NCI-H2227 (cell line): ENCODE results near the gene SLC2A2.
A peak's percentile ranks its signal among the peaks of the same experiment; 100 is the strongest.
"Not testable (repeated sequence)": the region's sequence is repeated elsewhere in the genome, so short reads cannot be mapped to it uniquely, and the experiment has no call there.

Source experiments
- DNase-seq: peaks from one replicate; lab custom pipeline; 2025; ENCODE audit not compliant: unreplicated experiment; lab: John Stamatoyannopoulos, UW

SLC2A2 gene

DNA sequence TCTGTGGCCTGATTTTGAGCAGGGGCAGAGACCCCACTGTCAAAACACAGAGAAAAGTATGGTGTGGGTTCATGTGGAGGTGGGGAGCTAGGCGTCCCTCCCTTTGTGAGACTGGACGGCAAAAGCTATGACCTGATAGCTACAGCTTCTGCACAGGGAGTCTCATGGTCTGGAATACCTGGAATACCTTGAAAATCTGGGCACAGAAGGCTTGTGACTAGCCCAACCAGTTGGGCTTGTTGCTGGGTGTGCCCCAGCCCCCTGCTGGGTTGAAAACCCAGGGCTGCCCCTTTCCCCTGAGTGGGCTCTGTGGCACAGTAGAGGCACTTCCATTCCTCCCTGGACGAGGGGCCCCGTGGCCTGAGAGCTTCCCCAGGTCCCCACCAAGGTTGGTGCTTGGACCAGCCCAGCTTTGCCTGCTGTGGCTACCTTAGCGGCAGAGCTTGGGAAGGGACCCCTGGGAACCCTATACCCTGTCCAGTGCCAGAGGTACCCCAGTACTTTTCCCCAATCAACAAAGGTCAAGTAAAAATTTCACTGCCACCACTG lies 37.3 kb downstream of the SLC2A2 start:
- DNase-seq, result no peak

DNA sequence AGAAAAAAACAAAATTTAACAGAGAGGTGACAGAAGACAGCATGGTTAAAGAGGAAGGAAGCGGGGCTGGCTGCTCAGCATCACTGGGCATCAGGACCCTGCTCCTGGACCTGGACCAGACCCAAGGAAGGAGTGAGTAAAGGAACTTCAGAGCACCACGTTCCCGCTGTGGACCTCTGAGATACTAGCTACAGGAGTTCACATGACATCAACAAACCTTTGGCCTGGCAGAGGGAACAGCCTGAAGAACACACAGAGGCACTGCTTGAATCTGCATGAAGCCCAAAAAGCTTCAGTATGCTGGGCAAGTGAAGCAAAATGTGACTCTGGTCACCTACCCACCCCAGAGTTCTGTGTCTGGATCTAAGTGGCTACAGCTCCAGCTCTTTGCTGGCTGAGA lies 38.1 kb downstream of the SLC2A2 start:
- no peak for DNase-seq

GRCh38 chr3:170985304-170985703 lies 41.2 kb downstream of the SLC2A2 start:
- no peak for DNase-seq

- DNase-seq, result no peak
Observed at GRCh38 chr3:170982733-170983132, 43.8 kb downstream of the SLC2A2 start.

GRCh38 chr3:170980399-170980798 lies 46.1 kb downstream of the SLC2A2 start:
- DNase-seq, result no peak

- no peak for DNase-seq
Observed at GRCh38 chr3:170977949-170978745, 48.4 kb downstream of the SLC2A2 start.

DNA sequence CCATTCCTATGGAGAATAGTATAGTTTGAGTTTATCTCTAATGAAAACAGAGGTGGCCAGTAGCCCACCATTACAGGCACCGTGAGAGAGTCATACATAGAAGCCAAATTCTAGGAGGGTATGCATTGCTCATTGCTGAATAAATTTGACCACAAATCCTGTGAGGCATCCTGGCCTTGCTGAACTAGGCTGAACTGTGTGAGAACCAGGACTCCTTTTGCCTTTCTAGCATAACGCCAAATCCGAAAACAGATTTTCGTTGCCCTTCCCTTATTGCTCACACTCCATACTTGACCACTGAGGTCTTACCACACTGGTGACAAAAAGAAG lies 50.4 kb downstream of the SLC2A2 start:
- DNase-seq, result no peak

DNA sequence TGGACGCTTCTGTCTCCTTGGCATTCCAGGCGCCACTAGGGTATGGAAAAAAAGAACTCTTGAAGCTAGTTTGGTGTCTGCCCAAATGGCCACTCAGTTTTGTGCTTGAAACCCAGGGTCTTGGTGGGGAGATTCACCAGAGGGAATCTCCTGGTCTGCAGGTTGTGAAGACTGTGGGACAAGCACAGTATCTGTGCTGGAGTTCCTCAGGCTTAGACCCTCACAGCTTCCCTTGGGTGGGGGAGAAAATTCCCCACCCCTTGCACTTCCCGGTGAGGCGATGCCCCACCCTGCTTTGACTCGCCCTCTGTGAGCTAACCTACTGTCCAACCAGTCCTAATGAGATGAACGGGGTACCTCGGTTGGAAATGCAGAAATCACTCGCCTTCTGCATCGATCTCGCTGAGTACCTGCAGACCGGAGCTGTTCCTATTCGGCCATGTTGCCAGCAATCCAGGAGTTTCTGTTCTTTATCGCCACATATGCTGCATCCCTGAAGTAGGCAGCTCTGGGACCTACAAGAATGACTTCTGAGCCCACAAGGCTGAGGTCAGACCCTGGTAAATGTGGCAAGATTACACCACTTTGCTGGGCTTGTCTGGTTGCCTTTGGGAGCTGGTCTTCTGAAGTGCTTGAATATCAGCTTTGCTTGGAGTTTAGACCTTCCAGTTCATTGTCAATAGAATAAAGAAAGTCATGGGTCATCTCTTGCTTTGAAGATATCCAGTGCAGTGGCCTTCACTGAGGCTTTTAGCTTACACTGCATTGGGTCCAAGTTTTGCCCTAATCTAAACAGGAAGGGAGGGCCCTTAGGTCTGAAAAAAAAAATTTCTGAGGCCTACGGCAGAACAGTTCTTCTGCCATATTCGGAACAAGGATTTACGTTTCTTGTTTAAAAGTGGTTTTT lies 51.0 kb downstream of the SLC2A2 start:
- DNase-seq, result no peak

DNA sequence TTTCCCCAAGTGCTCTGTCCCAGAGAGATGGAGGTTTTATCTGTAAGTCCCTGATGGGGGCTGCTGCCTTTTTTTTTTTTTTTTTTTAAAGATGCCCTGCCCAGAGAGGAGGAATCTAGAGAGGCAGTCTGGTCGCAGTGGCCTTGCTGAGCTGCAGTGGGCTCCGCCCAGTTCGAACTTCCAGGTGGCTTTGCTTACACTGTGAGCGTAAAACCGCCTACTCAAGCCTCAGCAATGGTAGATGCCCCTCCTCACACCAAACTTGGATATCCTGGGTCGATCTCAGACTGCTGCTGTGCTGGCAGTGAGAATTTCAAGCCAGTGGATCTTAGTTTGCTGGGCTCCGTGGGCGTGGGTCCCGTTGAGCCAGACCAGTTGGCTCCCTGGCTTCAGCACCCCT lies 51.6 kb downstream of the SLC2A2 start:
- DNase-seq, result no peak

DNA sequence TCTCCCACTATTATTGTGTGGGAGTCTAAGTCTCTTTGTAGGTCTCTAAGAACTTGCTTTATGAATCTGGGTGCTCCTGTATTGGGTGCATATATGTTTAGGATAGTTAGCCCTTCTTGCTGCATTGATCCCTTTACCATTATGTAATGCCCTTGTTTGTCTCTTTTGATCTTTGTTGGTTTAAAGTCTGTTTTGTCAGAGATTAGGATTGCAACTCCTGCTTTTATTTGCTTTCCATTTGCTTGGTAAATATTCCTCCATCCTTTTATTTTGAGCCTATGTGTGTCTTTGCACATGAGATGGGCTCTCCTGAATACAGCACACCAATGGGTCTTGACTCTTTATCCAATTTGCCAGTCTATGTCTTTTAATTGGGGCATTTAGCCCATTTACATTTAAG lies 53.6 kb downstream of the SLC2A2 start:
- DNase-seq, result not testable (repeated sequence)

DNA sequence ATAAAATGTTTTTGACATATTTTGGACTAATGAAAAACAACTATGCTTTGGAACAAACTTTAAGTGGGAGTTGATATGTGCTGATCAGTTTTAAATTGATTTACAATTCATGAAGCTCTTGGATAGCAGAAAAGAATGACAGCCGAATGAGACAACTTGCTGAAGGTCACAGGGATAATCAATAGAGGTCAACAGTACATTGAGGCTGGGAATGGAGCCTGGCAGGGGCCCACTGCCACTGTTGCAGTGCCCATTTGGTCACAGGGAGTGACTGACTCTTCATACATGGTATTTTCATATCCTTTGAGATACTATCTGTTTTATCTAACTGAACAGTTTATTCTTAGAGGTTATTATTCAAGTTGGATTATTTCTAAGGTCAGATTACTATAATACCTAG lies 59.4 kb downstream of the SLC2A2 start:
- DNase-seq, result no peak

- no peak for DNase-seq
Observed at GRCh38 chr3:170966495-170966894, 60.0 kb downstream of the SLC2A2 start.

GRCh38 chr3:170962411-170962810 lies 64.1 kb downstream of the SLC2A2 start:
- no peak for DNase-seq

DNA sequence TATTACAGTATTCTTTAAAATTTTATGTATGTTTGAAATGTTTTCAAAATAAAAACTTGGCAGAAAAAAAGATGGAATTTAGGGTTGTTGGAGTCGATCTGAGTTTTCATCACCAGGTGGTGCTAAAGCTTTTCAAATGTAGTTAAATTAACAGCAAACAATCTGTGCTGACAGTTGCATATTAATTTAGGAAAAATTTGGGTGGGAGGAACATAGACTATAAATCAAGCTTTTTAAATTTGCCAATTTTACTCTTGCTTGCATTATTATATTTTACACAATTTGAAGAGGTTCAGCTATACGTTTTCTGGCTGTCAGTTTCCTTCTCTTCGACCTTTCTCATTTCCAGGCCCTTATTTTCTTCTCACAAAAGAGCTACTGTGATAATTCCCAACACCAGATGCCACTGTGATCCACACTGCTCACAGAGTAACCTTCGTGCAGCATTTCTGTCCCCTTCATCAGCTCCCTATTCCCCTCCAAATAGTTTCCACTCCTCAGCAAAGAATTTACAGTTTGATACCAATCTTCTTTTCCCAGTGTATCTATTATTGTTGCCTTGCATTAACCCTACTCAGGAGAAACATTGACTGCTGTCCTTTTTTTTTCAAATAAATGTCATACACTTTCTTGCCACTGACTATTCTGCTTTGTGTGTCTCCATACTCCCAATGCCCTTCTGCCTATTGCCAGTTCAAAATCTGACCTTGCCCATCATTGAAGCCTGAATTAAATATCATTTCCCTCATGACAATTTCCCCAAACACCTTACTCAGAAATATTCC lies 64.7 kb downstream of the SLC2A2 start:
- peak; percentile 26 for DNase-seq

- DNase-seq, result no peak
Observed at GRCh38 chr3:170959457-170959856, 67.1 kb downstream of the SLC2A2 start.

GRCh38 chr3:170956647-170957046 lies 69.9 kb downstream of the SLC2A2 start:
- no peak for DNase-seq

GRCh38 chr3:170953736-170954135 lies 72.8 kb downstream of the SLC2A2 start:
- DNase-seq, result no peak

DNA sequence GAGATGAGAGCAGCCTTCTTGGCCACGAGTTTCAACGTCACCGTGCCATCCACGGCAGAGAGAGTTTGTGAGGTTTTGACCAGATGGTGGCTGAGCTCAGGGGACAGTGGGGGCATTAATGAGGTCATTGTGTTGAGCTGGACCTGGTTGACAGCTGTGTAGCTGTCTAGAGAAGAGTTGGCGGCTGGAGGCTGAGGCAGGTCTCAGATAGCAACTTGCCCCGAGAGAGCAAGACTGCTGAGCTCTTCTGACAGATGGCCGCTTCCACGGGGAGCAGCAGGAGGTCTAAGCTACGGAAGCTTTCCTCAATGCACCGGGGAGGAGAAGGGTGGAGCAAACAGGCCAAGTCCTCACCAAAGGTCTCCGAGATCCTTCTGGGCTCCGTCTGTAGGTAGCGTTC lies 73.3 kb downstream of the SLC2A2 start:
- no peak for DNase-seq

- no peak for DNase-seq
Observed at GRCh38 chr3:170949211-170949610, 77.3 kb downstream of the SLC2A2 start.

DNA sequence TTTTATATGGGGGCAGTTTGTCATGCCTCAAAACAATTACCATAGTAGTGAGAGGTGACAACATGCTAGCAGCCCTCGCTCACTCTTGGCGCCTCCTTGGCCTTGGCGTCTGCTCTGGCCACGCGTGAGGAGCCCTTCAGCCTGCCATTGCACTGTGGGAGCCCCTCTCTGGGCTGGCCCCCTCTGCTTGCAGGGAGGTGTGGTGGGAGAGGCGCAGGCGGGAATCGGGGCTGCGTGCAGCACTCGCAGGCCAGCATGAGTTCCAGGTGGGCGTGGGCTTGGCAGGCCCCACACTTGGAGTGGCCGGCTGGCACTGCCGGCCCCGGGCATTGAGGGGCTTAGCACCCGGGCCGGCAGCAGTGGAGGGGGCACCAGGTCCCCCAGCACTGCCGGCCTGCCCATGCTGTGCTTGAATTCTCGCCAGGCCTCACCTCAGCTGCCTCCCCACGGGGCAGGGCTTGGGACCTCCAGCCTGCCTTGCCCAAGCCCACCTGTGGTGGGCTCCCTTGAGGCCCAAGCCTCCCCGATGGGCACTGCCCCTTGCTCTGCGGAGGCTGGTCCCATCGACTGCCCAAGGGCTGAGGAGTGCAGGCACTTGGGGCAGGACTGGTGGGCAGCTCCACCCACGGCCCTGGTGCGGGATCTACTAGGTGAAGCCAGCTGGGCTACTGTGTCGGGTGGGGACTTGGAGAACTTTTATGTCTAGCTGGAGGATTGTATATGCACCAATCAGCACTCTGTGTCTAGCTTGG lies 79.3 kb downstream of the SLC2A2 start:
- no peak for DNase-seq
